ENCODE measurements around the gene PPP2R5C.
"Not testable (repeated sequence)": the region's sequence is repeated elsewhere in the genome, so short reads cannot be mapped to it uniquely, and the experiment has no call there.

PPP2R5C gene

DNA sequence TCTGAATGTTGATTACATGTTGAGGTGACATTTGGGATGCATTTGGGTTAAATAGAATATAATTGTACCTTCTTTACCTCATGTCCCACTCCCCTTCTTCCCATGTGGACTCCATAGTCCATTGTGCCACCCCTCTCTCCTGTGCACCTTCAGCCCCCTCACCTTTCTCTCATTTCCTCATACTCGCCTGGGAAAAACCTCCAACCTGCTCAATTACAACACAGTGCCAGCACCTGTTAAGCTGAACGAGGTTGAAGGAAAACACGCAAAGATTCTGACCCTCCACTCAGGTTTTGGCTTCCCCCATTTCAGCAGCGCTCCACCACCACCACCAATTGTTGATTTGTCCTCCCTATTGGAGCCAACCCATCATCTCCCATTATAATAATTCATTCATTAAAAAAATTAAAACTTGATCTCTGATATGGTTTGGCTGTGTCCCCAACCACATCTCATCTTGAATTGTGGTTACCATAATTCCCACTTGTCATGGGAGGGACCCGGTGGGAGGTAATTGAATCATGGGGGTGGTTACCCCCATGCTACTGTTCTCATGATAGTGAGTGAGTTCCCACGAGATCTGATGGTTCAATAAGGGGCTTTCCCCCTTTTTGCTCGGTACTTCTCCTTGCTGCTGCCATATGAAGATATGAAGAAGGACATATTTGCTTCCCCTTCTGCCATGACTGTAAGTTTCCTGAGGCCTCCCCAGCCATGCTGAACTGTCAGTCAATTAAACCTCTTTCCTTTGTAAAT is 33.7 kb upstream of the PPP2R5C start:
- no peak for DNase-seq

DNA sequence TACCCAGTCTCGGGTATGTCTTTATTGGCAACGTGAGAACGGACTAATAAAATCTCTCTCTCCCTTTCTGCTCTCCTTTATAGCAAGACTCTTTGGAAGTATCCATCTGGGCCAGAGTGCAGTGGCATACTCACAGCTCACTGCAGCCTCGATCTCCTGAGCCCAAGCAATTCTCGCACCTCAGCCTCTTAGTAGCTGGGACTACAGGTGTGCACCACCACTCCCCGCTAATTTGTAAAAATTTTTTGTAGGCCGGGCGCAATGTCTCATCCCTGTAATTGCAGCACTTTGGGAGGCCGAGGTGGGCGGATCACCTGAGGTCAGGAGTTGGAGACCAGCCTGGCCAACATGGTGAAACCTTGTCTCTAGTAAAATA is 33.2 kb upstream of the PPP2R5C start:
- no peak for DNase-seq

DNA sequence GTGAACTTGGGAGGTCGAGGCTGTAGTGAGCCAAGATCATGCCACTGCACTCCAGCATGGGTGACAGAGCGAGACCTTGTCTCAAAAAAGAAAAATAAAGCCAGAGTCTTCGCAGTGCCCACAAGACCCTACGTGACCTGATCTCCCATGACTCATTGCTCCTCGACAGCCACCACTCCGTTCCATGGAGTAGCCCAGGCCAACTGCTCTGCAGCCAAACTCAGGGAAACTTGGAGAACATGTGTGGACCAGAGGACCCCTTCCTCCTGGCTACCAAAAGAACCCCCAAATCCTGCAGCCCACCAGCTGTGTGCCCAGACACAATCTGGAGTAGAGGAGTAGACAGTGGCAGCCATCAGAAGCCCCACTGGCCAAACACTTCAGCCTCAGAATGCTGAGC is 32.1 kb upstream of the PPP2R5C start:
- no peak for DNase-seq

DNA sequence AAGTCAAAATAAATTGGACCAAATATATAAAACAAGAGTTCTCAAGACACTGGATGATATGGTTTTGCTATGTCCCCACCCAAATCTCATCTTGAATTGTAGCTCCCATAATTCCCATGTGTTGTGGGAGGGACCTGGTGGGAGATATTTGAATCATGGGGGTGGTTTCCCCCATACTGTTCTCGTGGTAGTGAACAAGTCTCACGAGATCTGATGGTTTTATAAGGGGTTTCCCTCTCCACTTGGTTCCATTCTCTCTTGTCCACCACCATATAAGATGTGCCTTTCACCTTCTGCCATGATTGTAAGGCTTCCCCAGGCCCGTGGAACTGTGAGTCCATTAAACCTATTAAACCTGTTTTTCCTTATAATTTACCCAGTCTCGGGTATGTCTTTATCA is 31.4 kb upstream of the PPP2R5C start:
- DNase-seq, result not testable (repeated sequence)

DNA sequence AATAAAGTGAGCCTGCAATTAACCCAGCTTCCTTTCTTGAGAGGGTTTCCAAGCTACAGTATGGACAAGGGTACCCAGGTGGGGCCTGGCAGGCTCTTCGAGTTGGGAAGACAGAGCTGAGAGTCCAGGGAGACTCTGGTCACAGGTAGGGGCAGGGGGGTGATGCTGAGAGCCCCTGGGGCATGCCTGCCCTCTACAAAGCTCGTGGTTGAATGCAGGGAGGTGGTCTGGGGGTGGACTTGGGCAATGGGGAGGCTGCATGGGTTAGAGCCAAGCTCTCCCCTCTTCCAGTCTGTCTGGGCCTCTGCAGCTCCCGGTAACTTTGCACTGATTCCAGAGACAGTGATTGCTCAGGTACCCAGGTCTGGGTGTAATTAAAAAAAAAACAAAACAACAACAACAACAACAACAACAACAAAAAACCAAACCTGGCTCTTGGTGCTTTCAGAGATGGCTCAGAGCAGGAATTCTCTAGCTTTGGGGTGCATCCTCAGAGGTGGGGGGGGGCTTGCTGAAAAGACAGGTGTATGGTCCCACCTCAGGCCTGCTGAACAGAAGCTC is 30.8 kb upstream of the PPP2R5C start:
- no peak for DNase-seq

DNA sequence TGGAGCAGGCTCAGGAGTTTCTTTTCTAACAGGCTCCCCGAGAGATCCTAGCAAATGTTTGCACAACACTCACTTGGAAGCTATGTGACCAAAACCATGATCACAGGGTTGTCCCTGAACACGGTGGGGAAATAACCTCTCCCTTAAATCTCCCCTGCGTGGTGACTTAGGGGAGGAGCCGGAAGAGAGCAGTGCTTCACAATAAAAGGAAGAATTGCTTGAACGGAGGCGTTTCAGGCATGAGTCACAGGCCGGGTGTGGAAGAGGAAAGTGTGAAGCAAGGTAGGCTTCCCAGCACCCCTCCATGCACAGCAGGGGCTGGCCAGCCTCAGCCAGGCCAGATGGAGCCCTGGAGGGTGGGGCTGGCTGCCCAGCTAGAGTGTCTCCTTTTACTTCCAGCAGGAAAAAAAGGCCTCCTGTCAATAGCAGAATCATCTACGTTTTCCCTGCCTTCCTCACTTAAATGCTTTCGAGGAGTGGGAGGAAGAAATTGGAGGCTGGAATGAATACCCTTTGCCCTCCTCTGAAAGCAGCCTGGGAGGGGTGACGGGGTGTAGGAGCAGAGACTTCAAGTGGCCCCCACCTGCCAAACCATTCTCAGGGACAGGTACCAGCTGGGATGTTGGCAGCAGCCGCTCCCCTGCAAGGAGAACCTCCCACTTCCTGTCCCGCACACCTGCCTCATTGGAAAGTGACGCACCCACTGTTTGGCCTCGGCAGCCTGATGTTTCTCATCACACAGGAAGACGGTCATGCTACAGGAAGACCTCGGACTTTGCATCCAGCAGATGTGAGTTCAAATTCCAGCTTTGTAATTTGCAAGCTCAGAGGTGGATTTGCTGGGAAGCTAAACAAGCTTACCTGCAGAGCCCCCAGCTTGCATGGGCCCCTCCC is 30.1 kb upstream of the PPP2R5C start:
- DNase-seq, result no peak

DNA sequence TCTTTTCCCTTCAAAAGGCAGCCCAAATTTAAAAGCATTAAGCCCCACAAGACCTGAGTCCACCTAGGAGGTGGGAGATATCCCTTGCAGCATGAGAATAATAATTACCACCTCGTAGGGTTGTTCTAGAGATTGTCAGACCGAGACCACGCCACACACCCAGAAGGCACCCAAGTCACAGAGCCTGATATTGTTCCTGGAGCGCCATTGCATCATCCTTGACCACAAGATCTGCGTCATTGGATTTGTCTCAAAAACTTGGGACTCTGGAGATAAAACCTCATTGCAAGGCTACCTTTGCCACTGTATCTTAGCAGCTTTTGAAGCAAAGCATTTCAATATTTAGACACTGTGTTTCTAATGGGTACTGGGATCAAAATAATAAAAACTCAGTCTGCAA is 29.4 kb upstream of the PPP2R5C start:
- DNase-seq, result no peak

DNA sequence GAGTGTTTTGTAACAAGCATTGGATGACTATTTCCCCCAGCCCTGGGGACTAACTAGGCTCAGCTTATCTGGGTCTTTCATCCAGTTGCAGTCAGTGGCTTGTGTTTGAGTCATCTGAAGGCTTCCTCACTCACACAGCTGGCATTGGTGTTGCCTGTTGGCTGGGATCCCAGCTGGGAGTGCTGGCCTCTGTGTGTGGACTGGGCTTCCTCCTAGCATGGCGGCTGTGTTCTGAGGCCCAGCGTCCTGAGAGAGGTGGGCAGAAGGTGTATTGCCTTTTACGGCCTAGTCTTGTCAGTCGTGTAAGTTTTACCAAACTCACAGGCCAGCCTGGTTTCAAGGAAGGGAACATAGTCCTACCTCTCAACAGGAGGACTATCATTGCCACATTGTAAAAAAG is 28.3 kb upstream of the PPP2R5C start:
- no peak for DNase-seq

DNA sequence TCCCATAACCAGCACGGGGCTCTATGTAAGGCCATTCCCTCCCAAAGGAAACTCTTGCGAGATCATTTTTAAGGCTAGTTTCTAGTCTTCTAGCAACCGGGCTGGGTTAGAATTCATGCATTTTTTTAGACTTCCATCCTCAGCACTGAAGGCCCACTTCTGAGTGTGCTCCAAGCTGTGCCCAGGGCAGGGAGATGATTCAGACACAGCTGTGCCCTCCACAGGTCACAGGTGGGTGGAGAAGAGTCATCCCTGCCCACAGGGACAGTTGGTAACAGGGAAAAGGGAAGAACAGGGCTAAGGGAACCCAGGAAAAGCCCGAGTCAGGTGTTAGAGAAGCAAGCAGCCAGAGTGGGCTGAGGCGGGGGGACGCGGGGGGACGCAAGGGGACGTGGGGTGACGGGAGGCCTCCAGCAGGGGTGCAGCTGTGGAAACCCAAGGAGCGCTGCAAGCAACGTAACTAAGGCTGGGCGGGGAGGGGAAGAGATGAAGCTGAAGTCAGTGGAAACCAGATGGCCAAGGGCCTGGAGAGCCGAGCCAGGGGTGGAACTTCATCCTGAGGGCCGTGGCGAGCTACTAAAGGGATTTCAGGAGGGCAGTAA is 27.2 kb upstream of the PPP2R5C start:
- no peak for DNase-seq

DNA sequence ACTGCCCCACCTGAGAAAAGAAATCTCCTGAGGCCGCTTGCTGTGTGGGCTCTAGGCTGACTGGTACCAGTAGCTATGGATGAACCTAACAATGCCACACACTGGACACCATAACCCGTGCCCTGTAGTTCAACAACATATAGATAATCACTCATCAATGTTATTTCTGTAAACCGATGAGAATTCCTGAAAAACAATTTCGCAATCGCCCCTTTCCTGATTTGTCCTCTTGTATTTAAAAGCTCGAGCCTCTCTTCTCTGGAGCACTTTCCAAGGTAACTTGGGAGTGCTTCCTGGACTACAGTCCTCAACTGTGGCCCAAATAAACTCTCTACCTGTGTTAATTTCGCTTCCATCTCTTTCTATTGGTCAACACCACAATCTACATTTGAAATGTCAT is 26.1 kb upstream of the PPP2R5C start:
- no peak for DNase-seq

DNA sequence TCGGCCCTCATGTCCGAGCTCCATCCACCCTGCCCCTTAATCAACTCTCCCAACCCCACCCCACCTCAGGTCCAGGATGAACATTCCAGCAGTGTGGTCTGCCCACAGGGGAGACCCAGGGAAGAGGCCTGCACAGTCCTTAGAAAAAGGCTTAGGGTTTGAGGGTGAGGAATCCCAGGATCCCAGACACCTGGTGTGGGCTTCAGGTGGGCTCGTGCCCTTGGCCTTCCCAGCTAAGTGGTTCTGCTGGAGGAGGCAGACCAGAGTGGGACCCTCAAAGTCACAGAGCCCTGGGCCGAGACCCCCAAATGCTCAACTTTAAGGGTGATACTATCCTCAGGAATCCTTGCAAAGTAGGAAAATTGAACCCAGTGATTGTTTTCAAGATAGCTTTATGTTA is 25.4 kb upstream of the PPP2R5C start:
- DNase-seq, result no peak

DNA sequence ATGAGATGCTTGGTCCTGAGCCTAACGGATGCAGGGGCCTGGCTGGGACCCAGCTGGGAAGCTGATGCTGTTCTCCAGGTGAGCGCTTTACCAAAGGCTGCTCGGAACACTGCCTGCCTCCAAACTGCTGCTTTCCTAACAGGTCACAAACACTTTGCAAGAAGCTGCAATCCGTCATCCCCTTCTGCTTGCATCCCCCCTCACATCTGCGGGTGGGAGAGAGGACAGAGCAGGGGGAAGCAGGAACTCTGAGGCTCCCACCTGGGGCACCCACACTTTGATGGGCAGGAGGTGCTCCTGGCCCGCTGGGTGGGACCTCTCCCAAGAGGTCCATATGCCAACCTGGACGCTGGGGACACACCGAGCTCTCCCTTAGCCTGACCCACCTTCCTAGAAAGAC is 24.9 kb upstream of the PPP2R5C start:
- no peak for DNase-seq

DNA sequence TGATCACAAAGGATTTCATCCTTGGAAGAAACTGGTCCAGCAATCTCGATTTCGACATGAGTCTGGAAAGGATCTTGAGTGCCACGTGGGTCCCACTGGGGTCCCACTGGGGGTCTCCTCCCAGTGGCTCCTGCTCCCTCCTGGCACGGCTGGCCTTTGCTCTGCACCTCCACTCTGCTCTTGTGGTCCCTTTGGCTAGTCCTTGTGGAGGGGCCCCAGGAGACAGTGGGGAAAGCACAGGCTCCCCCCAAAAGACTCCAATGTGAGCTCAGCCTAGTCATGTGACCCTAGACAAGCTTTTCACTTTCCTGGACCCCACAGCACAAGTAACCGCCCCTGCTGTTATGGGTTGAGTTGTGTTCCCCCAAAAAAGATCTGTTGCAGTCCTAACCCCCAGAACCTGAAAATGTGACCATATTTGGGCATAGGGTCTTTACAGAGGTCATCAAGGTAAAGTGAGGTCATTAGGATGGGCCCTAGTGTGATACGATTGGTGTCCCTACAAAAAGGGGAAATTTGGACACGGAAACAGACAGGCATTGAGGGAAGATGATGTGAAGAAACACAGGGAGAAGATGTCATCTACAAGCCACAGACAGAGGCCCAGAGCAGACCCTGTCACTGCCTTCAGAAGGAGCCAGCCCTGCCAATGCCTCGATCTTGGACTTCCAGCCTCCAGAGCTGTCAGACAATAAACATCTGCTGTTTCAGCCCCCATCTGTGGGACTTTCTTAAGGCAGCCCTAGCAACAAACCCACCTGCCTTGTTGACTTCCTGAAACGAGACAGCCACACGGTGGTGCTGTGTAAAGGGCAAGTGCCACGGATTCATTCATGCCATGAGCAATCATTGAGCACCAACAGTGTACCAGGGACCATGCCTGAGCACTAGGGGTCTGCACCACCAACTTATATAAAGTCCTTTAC is 23.8 kb upstream of the PPP2R5C start:
- no peak for DNase-seq

DNA sequence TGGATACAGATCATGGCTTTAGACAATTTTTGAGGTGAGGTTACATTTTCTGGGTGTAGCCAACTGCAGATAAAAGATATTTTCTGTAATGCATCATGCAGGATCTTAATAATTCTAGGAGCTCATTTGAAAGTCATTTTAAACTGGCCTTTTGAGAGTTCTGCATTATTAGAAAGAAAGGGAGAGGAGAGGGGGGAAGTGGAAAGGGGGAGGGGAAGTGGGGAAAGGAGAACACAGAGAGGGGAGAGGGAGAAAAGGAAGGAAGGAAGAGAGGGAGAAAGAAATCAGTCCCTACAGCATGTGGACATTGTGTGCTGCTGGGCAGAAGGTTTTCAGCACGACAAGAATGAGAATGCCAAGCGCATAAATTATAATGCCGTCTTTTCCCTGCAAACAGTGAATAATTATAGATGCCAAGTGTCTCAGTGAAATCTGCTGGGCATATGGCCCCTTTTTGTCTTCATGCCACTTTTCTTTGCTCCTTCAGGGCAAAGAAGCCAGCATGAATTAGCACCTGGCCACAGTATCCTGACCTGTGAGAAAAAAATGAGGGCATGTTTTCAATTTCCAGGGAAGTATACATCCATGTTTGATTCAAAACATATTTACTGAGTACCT is 22.7 kb upstream of the PPP2R5C start:
- DNase-seq, result no peak

DNA sequence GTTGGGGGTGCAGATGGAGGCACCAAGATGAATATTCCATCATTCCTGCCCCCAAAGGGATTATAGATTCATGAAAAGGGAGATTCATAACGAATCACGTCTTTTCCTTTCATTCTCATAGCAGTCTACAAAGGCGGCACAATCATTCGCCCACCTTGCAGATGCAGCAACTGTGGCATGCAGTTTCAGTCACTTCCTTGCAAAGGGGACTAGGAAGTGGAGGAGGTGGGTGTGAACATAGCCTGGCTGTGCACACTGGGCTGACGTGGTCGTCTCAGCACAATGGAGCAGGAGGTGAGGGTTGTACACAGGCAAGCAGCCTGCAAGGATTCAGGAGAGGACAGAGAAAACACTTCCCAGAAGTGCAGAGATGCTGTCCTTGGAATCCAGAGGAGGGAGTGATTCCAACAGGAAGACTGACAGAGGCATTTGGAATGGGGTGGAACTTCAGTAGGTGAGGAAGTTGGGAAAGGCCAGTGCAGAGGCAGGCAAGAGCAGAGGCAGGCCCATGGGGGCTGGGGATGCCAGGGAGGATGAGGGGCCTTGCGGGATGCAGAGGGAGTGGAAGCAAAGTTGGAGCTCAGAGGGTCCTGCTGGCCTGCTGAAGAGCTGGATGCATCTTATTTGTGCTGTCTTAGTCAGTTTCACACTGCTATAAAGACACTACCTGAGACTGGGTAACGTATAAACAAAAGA is 21.9 kb upstream of the PPP2R5C start:
- DNase-seq, result no peak

DNA sequence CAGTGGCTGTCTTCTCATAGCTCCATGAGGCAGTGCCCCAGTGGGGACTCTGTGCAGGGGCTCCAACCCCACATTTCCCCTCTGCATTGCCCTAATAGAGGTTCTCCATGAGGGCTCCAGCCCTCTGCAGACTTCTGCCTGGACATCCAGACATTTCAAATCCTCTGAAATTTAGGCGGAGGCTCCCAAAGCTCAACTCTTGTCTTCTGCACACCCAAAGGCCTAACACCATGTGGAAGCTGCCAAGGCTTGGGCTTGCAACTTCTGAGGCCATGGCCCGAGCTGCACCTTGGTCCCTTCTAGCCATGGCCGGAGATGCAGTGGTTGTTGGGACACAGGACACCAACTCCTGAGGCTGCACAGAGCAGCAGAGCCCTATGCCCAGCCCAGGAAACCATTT is 20.5 kb upstream of the PPP2R5C start:
- DNase-seq, result no peak

DNA sequence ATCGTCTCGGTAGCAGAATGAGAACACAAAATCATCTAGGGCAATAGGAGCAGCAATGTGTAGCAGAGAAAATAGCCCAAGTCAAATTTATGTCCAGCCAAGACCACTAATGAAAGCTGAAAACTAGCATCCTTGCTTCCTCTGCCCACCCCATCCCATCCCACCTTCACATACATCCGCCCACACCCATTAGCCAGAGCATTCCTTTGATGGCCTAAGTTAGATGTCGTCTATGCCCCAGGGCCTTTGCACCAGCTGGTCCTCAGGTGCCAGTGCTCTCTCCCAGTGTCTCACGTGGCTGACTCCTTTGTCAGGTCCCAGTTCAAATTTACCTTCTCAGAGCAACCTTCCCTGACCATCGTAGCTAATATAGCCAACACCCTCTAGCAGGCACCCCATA is 17.8 kb upstream of the PPP2R5C start:
- DNase-seq, result no peak

DNA sequence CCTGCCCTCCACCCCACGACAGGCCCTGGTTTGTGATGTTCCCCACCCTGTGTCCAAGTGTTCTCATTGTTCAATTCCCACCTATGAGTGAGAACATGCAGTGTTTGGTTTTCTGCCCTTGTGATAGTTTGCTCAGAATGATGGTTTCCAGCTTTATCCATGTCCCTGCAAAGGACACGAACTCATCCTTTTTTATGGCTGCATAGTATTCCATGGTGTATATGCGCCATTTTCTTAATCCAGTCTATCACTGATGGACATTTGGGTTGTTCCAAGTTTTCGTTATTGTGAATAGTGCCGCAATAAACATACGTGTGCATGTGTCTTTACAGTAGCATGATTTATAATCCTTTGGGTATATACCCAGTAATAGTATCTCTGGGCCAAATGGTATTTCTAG is 17.1 kb upstream of the PPP2R5C start:
- DNase-seq, result not testable (repeated sequence)

DNA sequence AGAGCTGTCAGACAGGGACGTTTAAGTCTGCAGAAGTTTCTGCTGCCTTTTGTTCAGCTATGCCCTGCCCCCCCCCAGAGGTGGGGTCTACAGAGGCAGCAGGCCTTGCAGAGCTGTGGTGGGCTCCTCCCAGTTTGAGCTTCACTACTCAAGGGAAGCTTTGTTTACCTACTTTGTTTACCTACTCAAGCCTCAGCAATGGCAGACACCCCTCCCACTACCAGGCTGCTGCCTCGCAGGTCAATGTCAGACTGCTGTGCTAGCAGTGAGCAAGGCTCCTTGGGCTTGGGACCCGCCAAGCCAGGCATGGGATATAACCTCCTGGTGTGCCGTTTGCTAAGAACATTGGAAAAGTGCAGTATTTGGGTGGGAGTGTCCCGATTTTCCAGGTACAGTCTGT is 11.8 kb upstream of the PPP2R5C start:
- not testable (repeated sequence) for DNase-seq

DNA sequence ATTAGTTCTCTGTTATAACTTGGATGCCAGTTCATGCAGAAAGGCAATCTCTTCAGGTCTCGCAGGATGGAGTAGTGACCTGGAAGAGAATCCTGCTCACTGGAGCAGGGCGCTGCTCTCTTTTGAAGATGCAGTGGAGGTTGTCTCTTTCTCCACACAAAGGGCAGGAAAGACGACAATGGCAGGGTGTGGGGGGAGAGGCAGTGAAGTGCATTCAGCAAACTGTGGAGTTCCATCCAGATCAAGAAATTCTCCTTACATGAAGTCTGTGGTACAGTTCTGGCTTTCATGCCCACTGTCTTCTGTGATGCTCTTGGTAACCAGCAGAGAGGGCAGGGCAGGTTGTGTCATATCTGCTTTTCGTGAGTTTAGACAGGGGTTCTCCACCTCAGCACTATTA is 6.6 kb upstream of the PPP2R5C start:
- no peak for DNase-seq

DNA sequence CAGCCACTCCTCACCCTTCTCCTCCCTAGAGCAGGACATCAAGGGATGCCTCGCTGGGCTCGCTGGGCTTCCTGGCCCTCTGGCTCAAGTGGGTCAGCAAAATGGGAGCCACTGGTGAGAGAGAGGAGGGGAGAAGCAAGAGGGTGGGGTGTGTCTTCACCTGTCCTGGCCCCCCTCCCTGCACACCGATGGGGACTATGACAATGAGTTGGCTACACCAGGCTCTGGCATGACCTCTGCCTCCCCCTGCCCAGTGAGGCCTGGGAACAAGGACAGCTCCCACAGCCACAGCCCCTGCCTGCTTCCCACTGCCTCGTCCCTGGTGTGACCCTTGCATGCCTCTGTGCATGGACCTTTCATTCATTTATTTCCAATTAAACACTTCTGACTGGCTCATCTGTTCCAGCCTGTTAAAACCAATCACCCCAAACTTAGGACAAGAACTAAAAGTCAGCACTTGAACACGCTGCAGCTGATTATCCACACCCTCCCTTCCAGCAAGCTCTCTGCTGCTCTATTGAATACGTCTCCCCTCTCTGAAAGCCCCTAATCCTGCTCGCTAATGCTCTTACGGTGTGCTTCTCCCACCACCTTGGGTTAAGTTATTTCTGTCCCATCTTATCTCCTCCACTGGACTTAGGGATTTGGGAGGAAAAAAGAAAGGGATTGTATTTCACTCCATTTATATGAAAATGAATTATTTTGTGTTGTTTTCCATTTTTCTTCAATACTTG is 5.8 kb upstream of the PPP2R5C start:
- no peak for DNase-seq
